ENCODE measurements around the gene OR5K1. TPM values are rescaled to one million over a fixed set of nuclear protein-coding genes. Genes with fewer than 3 reads are reported as not detected.

OR5K1 gene
- total RNA-seq (2021; ENCODE audit: unreplicated experiment) (not detected), Bru-seq, nascent RNA (percentile 4 among the genes with signal in this experiment), BruChase-seq, experiment 1, labeled RNA remaining after a 6-hour chase (not detected), BruChase-seq, experiment 2, labeled RNA remaining after a 2-hour chase (not detected)
- not detected in 2 replicates for polyA plus RNA-seq (2012)
- long read RNA-seq = 0 reads

DNA sequence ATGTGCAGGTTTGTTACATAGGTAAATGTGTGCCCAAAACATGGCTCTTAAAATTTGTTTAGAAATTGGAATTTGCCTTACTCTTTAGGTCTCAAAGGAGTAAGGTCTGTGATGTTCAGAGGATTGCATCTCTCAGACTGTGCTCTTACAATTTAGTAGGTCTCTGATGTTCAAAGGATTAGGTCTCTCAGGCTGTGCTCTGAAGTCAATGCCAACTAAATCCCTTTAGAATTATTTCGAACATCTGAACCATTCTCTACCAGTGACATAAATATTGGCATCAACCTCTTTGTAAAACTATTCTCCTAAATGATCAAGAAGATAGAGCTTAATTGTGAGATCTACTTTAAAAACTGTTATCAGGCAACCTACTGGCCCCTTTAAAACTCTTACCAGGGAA is at the start of gene OR5K1:
TSS of gene OR5K1 (plus strand) at position 301 of the 400 bp plus-strand sequence. CDS start 6,376 bp downstream, outside the sequence.
- Histone ChIP-seq H3K4me1 (ENCODE audit: control insufficient read depth in 1 of 2, insufficient read depth in 2 of 2, low read length in 2 of 2) (no peaks in the 10 kb centered on the region), H3K9me3 (ENCODE audit: control insufficient read depth in 1 of 2, insufficient read depth in 1 of 2, low read depth in 1 of 2, low read length in 2 of 2) (no peaks in the 10 kb centered on the region), H3K9ac (ENCODE audit: low read length) (no peak within 1 kb of the TSS), H3K4me3 (replicated peaks in 1 of 2; ENCODE audit: low read depth in 1 of 2, low read length in 2 of 2) (no peak within 1 kb of the TSS), H3K79me2 (ENCODE audit: insufficient read depth, low read length) (no peaks in the 10 kb centered on the region), H2AFZ (ENCODE audit: low read depth, low read length, poor library complexity, severe bottlenecking) (peak within 1 kb of the TSS; percentile 69), H3K27ac (ENCODE audit: low read depth, low read length) (no peak within 1 kb of the TSS), H3K36me3 (ENCODE audit: control insufficient read depth in 1 of 2, insufficient read depth in 2 of 2, low read length in 2 of 2) (no peaks in the 10 kb centered on the region), H3K27me3 (ENCODE audit: insufficient read depth, low read length) (no peaks in the 10 kb centered on the region), H4K20me1 (ENCODE audit: insufficient read depth) (no peaks in the 10 kb centered on the region), H3K9me2 (ENCODE audit: insufficient read depth) (no peaks in the 10 kb centered on the region), H3K4me2 (ENCODE audit: low read length) (no peak within 1 kb of the TSS)
- no TSS peak for BruUV-seq (replicated peaks)
- ChIA-PET RAD21 (ENCODE audit: low non-redundant PET in 1 of 2, low total read pairs in 2 of 2, uncharacterized antibody in 2 of 2, unreplicated experiment in 2 of 2) (no interaction called here), CTCF (no interaction called here), POLR2A (interaction anchor here (1.1 to 1.2 kb wide), 2 partner anchors 21 to 60 kb away, joined by 3 read pairs; partner anchors contain the start of gene CLDND1)
- no peak for DNase-seq (ENCODE audit: low read depth, low spot score)
- intact Hi-C loops (cut with micrococcal nuclease) = no loop called here
- ATAC-seq = no peak
- TF ChIP-seq POLR2AphosphoS5 (IDR thresholded peaks at IDR 0.05; ENCODE audit: low read depth, low read length) (no peak), FOSL1 (IDR thresholded peaks at IDR 0.05; ENCODE audit: low read depth) (no peak), RAD21 (IDR thresholded peaks at IDR 0.05; ENCODE audit: low read depth) (no peak), SIN3A (IDR thresholded peaks at IDR 0.05; ENCODE audit: low read depth) (no peak), ELF1 (IDR thresholded peaks at IDR 0.05; ENCODE audit: borderline replicate concordance, low read depth) (no peak), EGR1 (IDR thresholded peaks at IDR 0.05; ENCODE audit: low read depth) (no peak), TCF7L2 (IDR thresholded peaks at IDR 0.05; ENCODE audit: borderline replicate concordance, extremely low read depth, insufficient read depth, insufficient read length) (no peak), EZH2 (IDR thresholded peaks at IDR 0.05) (no peak), POLR2A (IDR thresholded peaks at IDR 0.05; ENCODE audit: borderline replicate concordance, extremely low read depth, insufficient read depth, insufficient read length) (no peak), ZNF274 (IDR thresholded peaks at IDR 0.05; ENCODE audit: low read depth, low read length) (no peak), EZH2phosphoT487 (IDR thresholded peaks at IDR 0.05; ENCODE audit: borderline replicate concordance) (no peak), CEBPB (IDR thresholded peaks at IDR 0.05; ENCODE audit: low read depth) (no peak), SRF (IDR thresholded peaks at IDR 0.05; ENCODE audit: low read depth) (no peak)
- TF ChIP-seq, protein P1, sequence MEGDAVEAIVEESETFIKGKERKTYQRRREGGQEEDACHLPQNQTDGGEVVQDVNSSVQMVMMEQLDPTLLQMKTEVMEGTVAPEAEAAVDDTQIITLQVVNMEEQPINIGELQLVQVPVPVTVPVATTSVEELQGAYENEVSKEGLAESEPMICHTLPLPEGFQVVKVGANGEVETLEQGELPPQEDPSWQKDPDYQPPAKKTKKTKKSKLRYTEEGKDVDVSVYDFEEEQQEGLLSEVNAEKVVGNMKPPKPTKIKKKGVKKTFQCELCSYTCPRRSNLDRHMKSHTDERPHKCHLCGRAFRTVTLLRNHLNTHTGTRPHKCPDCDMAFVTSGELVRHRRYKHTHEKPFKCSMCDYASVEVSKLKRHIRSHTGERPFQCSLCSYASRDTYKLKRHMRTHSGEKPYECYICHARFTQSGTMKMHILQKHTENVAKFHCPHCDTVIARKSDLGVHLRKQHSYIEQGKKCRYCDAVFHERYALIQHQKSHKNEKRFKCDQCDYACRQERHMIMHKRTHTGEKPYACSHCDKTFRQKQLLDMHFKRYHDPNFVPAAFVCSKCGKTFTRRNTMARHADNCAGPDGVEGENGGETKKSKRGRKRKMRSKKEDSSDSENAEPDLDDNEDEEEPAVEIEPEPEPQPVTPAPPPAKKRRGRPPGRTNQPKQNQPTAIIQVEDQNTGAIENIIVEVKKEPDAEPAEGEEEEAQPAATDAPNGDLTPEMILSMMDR (IDR thresholded peaks at IDR 0.05 in 2 of 3, conservative IDR thresholded peaks at IDR 0.05 in 1 of 3; ENCODE audit: borderline replicate concordance in 1 of 3, insufficient read depth in 1 of 3, low read depth in 2 of 3, low read length in 2 of 3) = no peak
- TF ChIP-seq, protein P2, sequence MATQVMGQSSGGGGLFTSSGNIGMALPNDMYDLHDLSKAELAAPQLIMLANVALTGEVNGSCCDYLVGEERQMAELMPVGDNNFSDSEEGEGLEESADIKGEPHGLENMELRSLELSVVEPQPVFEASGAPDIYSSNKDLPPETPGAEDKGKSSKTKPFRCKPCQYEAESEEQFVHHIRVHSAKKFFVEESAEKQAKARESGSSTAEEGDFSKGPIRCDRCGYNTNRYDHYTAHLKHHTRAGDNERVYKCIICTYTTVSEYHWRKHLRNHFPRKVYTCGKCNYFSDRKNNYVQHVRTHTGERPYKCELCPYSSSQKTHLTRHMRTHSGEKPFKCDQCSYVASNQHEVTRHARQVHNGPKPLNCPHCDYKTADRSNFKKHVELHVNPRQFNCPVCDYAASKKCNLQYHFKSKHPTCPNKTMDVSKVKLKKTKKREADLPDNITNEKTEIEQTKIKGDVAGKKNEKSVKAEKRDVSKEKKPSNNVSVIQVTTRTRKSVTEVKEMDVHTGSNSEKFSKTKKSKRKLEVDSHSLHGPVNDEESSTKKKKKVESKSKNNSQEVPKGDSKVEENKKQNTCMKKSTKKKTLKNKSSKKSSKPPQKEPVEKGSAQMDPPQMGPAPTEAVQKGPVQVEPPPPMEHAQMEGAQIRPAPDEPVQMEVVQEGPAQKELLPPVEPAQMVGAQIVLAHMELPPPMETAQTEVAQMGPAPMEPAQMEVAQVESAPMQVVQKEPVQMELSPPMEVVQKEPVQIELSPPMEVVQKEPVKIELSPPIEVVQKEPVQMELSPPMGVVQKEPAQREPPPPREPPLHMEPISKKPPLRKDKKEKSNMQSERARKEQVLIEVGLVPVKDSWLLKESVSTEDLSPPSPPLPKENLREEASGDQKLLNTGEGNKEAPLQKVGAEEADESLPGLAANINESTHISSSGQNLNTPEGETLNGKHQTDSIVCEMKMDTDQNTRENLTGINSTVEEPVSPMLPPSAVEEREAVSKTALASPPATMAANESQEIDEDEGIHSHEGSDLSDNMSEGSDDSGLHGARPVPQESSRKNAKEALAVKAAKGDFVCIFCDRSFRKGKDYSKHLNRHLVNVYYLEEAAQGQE (IDR thresholded peaks at IDR 0.05; ENCODE audit: low read depth) = no peak

Measured in HCT116 (cell line).